HG03460 (cell line): ENCODE measurements around the gene UPF3A.
A peak's percentile ranks its signal among the peaks of the same experiment; 100 is the strongest.
"Not testable (repeated sequence)": the region's sequence is repeated elsewhere in the genome, so short reads cannot be mapped to it uniquely, and the experiment has no call there.

Experiments used
- ATAC-seq: cut with Tn5 transposase; IDR thresholded peaks from one replicate; pipeline ENCODE4 v1.9.1; 2021; ENCODE audit not compliant: unreplicated experiment

Gene UPF3A, protein sequence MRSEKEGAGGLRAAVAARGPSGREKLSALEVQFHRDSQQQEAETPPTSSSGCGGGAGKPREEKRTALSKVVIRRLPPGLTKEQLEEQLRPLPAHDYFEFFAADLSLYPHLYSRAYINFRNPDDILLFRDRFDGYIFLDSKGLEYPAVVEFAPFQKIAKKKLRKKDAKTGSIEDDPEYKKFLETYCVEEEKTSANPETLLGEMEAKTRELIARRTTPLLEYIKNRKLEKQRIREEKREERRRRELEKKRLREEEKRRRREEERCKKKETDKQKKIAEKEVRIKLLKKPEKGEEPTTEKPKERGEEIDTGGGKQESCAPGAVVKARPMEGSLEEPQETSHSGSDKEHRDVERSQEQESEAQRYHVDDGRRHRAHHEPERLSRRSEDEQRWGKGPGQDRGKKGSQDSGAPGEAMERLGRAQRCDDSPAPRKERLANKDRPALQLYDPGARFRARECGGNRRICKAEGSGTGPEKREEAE

GRCh38 chr13:114281351-114282040 is at the start of gene UPF3A:
UPF3A (plus strand) TSS chr13:114281601; CDS start chr13:114281640, 39 bp downstream.
- ATAC-seq = peak; percentile 64

DNA sequence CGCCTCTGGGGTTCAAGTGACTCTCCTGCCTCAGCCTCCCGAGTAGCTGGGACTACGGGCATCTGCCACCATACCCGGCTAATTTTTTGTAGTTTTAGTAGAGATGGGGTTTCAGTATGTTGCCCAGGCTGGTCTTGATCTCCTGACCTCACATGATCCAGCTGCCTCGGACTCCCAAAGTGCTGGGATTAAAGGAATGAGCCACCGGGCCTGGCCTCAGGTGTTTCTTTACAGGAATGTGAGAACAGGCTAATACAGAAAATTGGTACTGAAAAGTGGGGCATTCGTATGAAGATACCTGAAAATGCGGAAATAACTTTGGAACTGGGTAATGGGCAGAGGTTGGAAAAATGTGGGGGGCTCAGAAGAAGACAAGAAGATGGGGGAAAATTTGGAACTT is 49.5 kb upstream of the UPF3A start:
- ATAC-seq = no peak

DNA sequence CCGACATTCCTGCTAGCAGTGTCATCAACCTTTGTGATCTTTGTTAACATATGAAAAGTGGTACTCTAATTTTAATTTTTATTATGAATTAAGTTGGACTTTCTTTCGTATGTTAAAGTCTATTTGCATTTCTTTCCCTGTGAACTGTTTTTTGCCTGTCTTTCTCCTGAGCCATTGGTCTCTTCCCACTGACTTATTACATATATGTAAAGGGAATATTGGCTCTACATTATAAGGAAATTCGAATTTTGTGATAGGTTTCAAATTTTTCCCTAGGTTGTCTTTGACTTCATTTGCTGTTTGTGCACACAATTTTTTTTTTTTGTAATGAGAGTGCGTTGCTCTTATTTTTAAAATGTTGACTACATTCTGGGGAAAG is 47.1 kb upstream of the UPF3A start:
- no peak for ATAC-seq

DNA sequence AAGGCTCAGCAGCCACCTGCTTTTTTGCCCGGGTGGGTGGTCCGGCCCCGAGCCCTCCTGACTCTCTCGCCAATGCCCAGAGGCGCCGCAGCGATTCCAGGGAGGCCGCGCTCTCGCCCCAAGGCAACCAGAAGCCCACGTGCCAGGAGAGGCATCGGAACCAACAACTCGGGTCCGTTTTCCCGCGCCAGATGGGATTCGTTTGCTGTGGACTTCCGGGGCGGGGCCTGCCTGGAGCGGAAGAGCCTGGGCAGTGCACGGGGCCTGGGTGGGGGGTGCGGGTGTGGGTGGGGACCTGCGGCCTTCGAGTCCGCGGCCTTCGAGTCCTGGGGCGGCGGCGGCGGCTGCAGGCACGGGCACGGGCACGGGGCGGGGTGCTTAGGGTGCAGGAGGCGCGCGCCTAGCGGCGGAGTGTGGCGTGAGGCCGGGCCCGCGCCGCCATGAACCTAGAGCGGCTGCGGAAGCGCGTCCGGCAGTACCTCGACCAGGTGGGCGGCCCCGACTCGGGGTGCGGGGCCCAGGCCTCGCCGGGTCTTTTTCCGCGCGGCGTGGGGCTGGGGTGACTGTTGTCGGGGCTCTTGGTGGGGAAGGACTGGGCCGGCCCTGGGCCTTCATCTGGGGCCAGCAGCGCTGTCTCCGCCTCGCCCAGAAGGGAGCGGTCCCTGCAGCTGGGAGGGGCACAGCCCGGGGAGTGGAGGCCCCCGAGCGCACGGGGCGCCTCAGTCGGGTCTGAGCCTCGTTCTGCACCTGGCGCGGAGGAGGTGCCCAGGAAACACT is 46.6 kb upstream of the UPF3A start, which contains the start of gene CDC16:
TSS of gene CDC16 (plus strand) at position 253 of the 777 bp plus-strand sequence. CDS start at position 441, 188 bp downstream.
- peak; percentile 89 for ATAC-seq

GRCh38 chr13:114235697-114236096 is 45.7 kb upstream of the UPF3A start:
- ATAC-seq = no peak

GRCh38 chr13:114236227-114236626 is 45.2 kb upstream of the UPF3A start:
- ATAC-seq = no peak

GRCh38 chr13:114237415-114238112 is 43.8 kb upstream of the UPF3A start:
- no peak for ATAC-seq

GRCh38 chr13:114241918-114242317 is 39.5 kb upstream of the UPF3A start:
- ATAC-seq = no peak

- ATAC-seq = no peak
Measured at GRCh38 chr13:114243971-114244370, 37.4 kb upstream of the UPF3A start.

DNA sequence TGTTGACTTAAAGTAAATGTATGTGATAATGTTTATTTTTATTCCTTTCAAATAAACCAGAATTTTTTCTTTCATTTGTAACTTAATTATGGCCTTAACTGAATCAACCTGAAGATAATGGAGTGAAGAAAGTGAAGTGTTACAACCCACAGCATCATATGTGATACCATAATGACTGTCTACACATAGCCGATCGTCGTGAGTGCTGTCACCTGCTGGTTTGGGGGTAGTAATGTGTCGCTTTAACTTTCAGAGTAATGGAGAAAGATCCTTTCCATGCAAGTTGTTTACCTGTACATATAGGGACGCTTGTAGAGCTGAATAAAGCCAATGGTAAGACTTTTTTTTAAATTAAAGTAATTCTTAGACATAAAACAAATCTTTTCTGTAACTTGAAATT is 36.8 kb upstream of the UPF3A start:
- no peak for ATAC-seq

GRCh38 chr13:114248011-114248410 is 33.4 kb upstream of the UPF3A start:
- ATAC-seq = no peak

- no peak for ATAC-seq
Measured at GRCh38 chr13:114249077-114249476, 32.3 kb upstream of the UPF3A start.

- not testable (repeated sequence) for ATAC-seq
Measured at GRCh38 chr13:114251639-114252440, 29.6 kb upstream of the UPF3A start.

- ATAC-seq = no peak
Measured at GRCh38 chr13:114256547-114256946, 24.9 kb upstream of the UPF3A start.

DNA sequence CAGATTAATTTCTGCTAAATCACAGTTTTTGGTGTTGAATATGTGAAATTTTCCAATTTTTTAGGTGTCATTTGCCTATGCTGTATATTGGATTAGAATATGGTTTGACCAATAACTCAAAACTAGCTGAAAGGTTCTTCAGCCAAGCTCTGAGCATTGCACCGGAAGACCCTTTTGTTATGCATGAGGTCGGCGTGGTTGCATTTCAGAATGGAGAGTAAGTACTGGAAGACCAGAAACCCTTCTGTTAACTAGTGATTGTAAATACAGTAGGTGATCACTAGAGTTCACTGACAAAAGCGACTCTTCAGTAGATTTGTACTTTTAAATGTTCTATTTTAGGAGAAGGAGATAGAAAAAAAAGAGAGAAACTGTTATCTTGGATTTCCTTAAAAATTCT is 24.4 kb upstream of the UPF3A start:
- ATAC-seq = no peak

DNA sequence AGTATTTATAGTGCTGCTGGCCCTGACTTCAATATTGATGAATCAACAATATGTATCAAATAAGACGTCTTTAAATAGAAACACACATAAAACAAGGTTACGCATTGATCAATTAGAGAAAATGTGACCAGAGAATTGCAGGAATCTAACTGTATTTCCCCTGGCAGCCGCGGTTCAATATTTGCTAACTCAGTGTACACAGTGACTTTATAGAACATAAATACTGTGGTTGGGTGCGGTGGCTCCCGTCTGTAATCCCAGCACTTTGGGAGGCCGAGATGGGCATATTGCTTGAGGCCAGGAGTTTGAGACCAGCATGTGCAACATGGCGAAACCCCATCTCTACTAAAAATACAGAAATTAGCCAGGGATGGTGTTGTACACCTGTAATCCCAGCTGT is 22.8 kb upstream of the UPF3A start:
- ATAC-seq = no peak

- no peak for ATAC-seq
Measured at GRCh38 chr13:114259374-114259773, 22.0 kb upstream of the UPF3A start.

DNA sequence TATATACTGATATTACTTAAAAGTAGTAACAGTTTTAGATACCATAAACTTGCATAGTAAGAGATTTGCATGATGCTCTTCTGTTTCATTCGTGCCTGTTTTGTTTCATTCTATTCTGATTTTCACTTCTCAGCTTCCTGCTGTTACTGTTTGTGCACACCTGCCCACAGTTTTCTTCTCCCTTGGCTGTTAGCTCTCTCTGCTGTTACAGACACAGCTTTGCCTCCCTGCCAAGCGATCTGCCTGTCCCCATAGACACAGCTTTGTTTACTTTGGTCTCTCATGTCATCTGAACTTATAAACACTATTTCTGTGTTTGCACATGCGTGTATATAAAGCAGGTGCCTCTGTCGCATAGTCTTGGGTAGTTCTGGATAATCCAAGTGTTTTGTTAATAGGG is 21.4 kb upstream of the UPF3A start:
- peak; percentile 53 for ATAC-seq

GRCh38 chr13:114260814-114261213 is 20.6 kb upstream of the UPF3A start:
- ATAC-seq = no peak
